GM06990 (cell line): ENCODE measurements around the gene SLC16A9.

Experiments
- DNase-seq: peaks from one replicate; pipeline ENCODE4 v3.0.0-alpha.2; 2011; ENCODE audit not compliant: insufficient read length; ENCODE audit errors: extremely low read depth
- H3K27me3 ChIP-seq: replicated peaks from 2 replicates; pipeline ENCODE4 v1.6.0; 2011; ENCODE audit warnings: low read length; ENCODE audit not compliant: control insufficient read depth, insufficient read depth
- H3K36me3 ChIP-seq: 2 replicates; pipeline ENCODE4 v1.5.1; 2011; ENCODE audit warnings: low read length; ENCODE audit not compliant: control insufficient read depth, insufficient read depth
- H3K4me3 ChIP-seq: replicated peaks from 2 replicates; pipeline ENCODE4 v1.5.1; 2011; ENCODE audit warnings: low read depth, mild to moderate bottlenecking, control low read depth, low read length
- TF ChIP-seq, protein P1 (sequence below): IDR thresholded peaks from 2 replicates; pipeline ENCODE4 v1.5.1; 2011; ENCODE audit warnings: low read length, control low read depth, mild to moderate bottlenecking, inconsistent platforms; ENCODE audit not compliant: insufficient read depth, poor library complexity, severe bottlenecking

Gene SLC16A9

GRCh38 chr10:59628456-59628855 is 81.2 kb downstream of the SLC16A9 start:
- Histone ChIP-seq H3K27me3 (no peaks in the 10 kb centered on the region; the same call in 1 of the 2 replicates), H3K36me3 (no peaks in the 10 kb centered on the region), H3K4me3 (no peak overlapping the region)
- TF ChIP-seq, protein P1, sequence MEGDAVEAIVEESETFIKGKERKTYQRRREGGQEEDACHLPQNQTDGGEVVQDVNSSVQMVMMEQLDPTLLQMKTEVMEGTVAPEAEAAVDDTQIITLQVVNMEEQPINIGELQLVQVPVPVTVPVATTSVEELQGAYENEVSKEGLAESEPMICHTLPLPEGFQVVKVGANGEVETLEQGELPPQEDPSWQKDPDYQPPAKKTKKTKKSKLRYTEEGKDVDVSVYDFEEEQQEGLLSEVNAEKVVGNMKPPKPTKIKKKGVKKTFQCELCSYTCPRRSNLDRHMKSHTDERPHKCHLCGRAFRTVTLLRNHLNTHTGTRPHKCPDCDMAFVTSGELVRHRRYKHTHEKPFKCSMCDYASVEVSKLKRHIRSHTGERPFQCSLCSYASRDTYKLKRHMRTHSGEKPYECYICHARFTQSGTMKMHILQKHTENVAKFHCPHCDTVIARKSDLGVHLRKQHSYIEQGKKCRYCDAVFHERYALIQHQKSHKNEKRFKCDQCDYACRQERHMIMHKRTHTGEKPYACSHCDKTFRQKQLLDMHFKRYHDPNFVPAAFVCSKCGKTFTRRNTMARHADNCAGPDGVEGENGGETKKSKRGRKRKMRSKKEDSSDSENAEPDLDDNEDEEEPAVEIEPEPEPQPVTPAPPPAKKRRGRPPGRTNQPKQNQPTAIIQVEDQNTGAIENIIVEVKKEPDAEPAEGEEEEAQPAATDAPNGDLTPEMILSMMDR, result no peak
- DNase-seq, result no peak

GRCh38 chr10:59627366-59628018 is 82.2 kb downstream of the SLC16A9 start:
- no peak for DNase-seq
- Histone ChIP-seq H3K36me3 (no peaks in the 10 kb centered on the region), H3K27me3 (no peaks in the 10 kb centered on the region), H3K4me3 (no peak overlapping the region)
- TF ChIP-seq, protein P1, result no peak

DNA sequence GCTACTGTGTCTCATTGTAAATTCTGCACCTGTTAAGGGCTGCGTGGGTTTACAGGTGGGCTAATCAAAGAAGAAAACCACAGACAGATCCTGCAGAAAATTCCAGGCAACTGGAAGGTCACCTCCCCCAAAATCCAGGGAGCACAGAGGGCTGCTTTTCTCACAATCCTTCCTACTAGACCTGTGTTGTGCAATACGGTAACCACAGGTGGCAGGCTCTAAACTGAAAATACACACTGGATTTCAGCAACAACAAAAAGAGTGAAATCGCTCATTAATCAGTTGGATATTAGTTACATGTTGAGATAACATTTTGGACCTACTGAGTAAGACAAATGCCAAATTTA is 83.2 kb downstream of the SLC16A9 start:
- no peaks in the 10 kb centered on the region for H3K27me3 ChIP-seq
- TF ChIP-seq, protein P1, result no peak
- no peak for DNase-seq
- no peaks in the 10 kb centered on the region for H3K36me3 ChIP-seq
- H3K4me3 ChIP-seq, result no peak overlapping the region

DNA sequence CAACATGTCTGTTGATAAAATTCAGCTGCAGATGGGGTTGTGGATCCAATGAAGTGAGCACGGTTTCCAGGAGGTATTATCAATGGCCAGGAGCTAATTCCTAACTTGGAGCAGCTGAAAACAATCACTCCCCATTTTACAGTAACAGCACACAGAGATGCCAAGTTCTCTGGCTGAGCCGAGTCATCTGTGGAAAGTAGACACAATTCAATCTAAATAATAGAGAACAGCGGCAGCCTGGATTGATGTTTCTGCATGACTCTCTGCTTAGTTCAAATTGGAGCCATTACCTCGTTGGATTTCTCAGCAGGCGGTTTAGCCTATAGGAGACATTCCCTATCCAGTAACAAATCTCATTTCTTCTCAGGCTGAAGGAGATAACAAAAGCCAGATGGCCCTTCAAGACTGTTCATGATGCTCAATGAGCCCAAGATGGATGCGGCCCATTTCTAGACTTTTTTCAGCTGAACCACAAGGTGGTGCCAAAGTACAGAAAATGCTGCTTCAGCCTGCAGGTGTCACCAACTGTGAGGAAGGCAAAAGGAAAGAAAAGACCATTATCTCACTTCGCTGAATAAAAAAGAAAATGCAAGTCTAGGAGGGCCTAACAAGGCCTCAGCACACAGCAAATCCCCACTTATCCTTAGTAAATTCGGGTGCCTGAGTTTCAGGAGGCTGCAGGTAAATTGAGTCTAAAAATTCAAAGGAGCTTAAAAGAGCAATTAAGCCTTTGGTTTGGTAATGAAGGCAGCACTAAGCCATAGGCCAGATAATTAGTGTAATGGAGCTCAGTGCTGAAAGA is 83.7 kb downstream of the SLC16A9 start:
- Histone ChIP-seq H3K27me3 (no peaks in the 10 kb centered on the region), H3K36me3 (no peaks in the 10 kb centered on the region), H3K4me3 (no peak overlapping the region)
- TF ChIP-seq, protein P1, result peak; percentile 72
- DNase-seq, result peak; percentile 4

DNA sequence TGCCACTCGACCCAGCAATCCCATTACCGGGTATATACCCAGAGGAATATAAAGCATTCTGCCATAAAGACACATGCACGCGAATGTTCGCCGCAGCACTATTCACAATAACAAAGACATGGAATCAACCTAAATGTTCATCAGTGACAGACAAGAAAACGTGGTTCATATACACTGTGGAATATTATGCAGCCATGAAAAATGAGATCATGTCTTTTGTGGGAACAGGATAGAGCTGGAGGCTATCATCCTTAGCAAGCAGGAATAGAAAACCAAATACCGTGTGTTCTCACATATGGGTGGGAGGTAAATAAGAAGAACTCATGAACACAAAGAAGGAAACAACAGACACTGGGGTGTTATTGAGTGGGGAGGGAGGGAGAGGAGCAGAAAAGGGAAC is 84.7 kb downstream of the SLC16A9 start:
- TF ChIP-seq, protein P1, result no peak
- H3K4me3 ChIP-seq, result no peak overlapping the region
- DNase-seq, result no peak

More for the DNA sequence above, 84.7 kb downstream of the SLC16A9 start:
- Histone ChIP-seq H3K36me3 (no peaks in the 10 kb centered on the region), H3K27me3 (no peaks in the 10 kb centered on the region)
